ENCODE results near the gene OIT3.

DNA sequence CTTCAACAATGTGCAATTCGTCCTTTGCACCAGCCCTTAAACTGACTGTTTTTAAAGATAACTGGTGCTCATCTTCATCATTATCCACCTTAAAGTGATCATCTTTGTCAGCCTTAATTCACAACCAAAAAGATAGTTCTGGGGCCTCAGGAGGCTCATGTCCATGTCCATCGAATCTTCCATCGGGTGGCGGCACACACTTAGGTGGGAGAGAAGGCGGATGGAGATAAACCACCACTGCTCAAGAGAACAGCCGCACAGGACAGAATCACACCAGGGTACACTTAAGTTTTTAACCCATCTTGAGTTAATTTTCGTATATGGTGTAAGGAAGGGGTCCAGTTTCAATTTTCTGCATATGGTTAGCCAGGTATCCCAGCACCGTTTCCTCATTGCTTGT, 24.8 kb downstream of the OIT3 start:
- TF ChIP-seq, protein P1, sequence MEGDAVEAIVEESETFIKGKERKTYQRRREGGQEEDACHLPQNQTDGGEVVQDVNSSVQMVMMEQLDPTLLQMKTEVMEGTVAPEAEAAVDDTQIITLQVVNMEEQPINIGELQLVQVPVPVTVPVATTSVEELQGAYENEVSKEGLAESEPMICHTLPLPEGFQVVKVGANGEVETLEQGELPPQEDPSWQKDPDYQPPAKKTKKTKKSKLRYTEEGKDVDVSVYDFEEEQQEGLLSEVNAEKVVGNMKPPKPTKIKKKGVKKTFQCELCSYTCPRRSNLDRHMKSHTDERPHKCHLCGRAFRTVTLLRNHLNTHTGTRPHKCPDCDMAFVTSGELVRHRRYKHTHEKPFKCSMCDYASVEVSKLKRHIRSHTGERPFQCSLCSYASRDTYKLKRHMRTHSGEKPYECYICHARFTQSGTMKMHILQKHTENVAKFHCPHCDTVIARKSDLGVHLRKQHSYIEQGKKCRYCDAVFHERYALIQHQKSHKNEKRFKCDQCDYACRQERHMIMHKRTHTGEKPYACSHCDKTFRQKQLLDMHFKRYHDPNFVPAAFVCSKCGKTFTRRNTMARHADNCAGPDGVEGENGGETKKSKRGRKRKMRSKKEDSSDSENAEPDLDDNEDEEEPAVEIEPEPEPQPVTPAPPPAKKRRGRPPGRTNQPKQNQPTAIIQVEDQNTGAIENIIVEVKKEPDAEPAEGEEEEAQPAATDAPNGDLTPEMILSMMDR (IDR thresholded peaks at IDR 0.05): no peak
- no peak for TF ChIP-seq POLR2A (IDR thresholded peaks at IDR 0.05; ENCODE audit: low read depth)
- TF ChIP-seq POLR2AphosphoS5 (IDR thresholded peaks at IDR 0.05): no peak

Measured in esophagus muscularis mucosa (tissue), 3 donors.